Dendritic cell treated with granulocyte-macrophage colony-stimulating factor and Interleukin-4, amounts not matched to agents 40 ng/mL and 50 ng/mL, for 4 days (primary cell): ENCODE measurements around the gene AQP12A.

Experiments
- H3K27ac Mint-ChIP-seq: one replicate; pipeline ENCODE4 v1.8.0; 2022; ENCODE audit warnings: mild to moderate bottlenecking, mixed read lengths
- H3K27me3 Mint-ChIP-seq: one replicate; pipeline ENCODE4 v1.8.0; 2022; ENCODE audit warnings: mild to moderate bottlenecking, mixed read lengths
- H3K36me3 Mint-ChIP-seq: one replicate; pipeline ENCODE4 v1.8.0; 2022; ENCODE audit warnings: low read depth, mixed read lengths
- H3K4me1 Mint-ChIP-seq: one replicate; pipeline ENCODE4 v1.8.0; 2022; ENCODE audit warnings: low read depth, mixed read lengths
- H3K4me3 Mint-ChIP-seq: one replicate; pipeline ENCODE4 v1.8.0; 2022; ENCODE audit warnings: mild to moderate bottlenecking, moderate library complexity, mixed read lengths
- H3K9me3 Mint-ChIP-seq: one replicate; pipeline ENCODE4 v1.8.0; 2022; ENCODE audit warnings: mixed read lengths
- intact Hi-C: fragments of 100-400 bp; cut with micrococcal nuclease; formaldehyde crosslinking; loops from one replicate; pipeline ENCODE4 v1.15.0; 2022

AQP12A gene

GRCh38 chr2:240733803-240734495 lies 42.3 kb downstream of the AQP12A start:
- Mint-ChIP-seq H3K27ac (no peak overlapping the region), H3K4me1 (no peaks in the 10 kb centered on the region), H3K9me3 (no peaks in the 10 kb centered on the region), H3K4me3 (no peak overlapping the region), H3K36me3 (no peaks in the 10 kb centered on the region), H3K27me3 (peaks cover 4% of the 10 kb centered on the region)
- intact Hi-C loops = no loop called here

DNA sequence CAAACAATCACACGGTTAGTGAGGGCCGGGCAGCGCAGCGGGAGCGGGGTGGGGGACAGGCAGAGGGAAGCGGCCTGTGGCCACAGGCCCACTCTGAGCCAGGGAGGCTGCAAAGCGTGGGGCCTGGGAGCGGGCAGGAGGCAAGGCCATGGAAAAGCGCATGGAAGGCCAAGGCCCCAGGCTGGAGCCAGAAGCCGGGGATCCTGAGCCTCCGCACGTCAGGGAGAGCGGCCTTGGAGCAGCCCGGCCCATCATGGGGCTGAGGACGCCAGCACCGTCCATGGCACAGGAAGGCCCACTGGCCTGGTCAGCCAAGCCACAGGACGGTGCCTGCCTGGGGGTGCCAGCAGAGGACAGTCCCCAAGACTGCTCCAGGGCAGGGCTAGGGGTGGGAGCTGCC lies 43.1 kb downstream of the AQP12A start:
- no peak overlapping the region for H3K27ac Mint-ChIP-seq
- peaks cover 9% of the 10 kb centered on the region for H3K27me3 Mint-ChIP-seq
- no peaks in the 10 kb centered on the region for H3K9me3 Mint-ChIP-seq
- H3K4me3 Mint-ChIP-seq = no peak overlapping the region
- H3K4me1 Mint-ChIP-seq = no peaks in the 10 kb centered on the region
- H3K36me3 Mint-ChIP-seq = no peaks in the 10 kb centered on the region
- intact Hi-C loops = no loop called here

- intact Hi-C loops = no loop called here
- Mint-ChIP-seq H3K27ac (no peak overlapping the region), H3K4me1 (no peaks in the 10 kb centered on the region), H3K4me3 (no peak overlapping the region), H3K27me3 (peaks cover 8% of the 10 kb centered on the region), H3K9me3 (no peaks in the 10 kb centered on the region), H3K36me3 (no peaks in the 10 kb centered on the region)
Measured at GRCh38 chr2:240735476-240735875, 43.8 kb downstream of the AQP12A start.

- H3K9me3 Mint-ChIP-seq = no peaks in the 10 kb centered on the region
- H3K27me3 Mint-ChIP-seq = peaks cover 7% of the 10 kb centered on the region
- H3K27ac Mint-ChIP-seq = no peak overlapping the region
- H3K36me3 Mint-ChIP-seq = no peaks in the 10 kb centered on the region
- H3K4me3 Mint-ChIP-seq = no peak overlapping the region
- intact Hi-C loops = no loop called here
- no peaks in the 10 kb centered on the region for H3K4me1 Mint-ChIP-seq
Measured at GRCh38 chr2:240736281-240737250, 44.9 kb downstream of the AQP12A start.

- intact Hi-C loops = no loop called here
- no peak overlapping the region for H3K4me3 Mint-ChIP-seq
- peaks cover 5% of the 10 kb centered on the region for H3K27me3 Mint-ChIP-seq
- H3K36me3 Mint-ChIP-seq = no peaks in the 10 kb centered on the region
- H3K4me1 Mint-ChIP-seq = no peaks in the 10 kb centered on the region
- no peak overlapping the region for H3K27ac Mint-ChIP-seq
- H3K9me3 Mint-ChIP-seq = no peaks in the 10 kb centered on the region
Measured at GRCh38 chr2:240737512-240737911, 45.8 kb downstream of the AQP12A start.

DNA sequence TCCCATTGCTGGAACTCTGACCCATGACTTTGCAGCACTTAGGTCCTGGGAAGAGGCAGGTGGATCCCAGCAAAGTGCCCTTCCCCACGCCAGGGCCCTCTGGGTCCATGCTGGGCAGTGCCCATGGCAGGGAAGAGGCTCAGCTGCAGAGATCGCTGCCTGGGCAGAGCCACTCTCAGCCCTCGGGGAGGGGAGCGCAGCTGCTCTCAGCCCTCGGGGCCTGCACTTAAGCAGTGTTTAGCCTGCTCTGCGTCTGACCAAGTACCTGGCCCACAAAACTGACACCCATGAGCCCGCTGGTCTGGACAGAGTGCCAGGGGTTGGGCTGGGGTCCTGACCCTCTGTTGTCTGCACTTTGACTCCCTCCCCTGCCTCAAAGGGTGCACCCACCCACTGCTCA lies 46.3 kb downstream of the AQP12A start:
- H3K4me1 Mint-ChIP-seq = no peaks in the 10 kb centered on the region
- no peak overlapping the region for H3K4me3 Mint-ChIP-seq
- H3K36me3 Mint-ChIP-seq = no peaks in the 10 kb centered on the region
- H3K9me3 Mint-ChIP-seq = no peaks in the 10 kb centered on the region
- intact Hi-C loops = no loop called here
- H3K27ac Mint-ChIP-seq = no peak overlapping the region
- H3K27me3 Mint-ChIP-seq = peaks cover 5% of the 10 kb centered on the region

DNA sequence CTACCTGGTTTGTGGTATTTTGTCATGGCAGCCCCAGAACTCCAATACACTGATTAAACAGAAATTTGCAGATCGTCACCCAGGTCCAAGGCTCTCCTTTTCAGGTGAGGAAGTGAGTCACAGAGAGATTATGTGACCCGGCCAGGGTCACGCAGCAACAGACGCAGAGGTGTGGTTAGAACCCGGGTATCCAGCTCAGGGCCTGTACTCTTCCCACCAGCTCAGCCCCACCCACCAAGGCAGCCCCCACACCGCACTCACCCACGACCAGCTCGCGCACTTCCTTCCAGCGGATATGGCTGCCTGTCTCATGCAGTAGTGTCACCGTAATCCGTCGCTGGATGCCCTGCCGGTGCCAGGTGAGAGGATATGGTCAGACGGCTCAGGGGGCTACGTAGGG lies 48.1 kb downstream of the AQP12A start:
- no peaks in the 10 kb centered on the region for H3K9me3 Mint-ChIP-seq
- peaks cover 5% of the 10 kb centered on the region for H3K27me3 Mint-ChIP-seq
- no peak overlapping the region for H3K27ac Mint-ChIP-seq
- intact Hi-C loops = no loop called here
- no peaks in the 10 kb centered on the region for H3K36me3 Mint-ChIP-seq
- no peak overlapping the region for H3K4me3 Mint-ChIP-seq
- H3K4me1 Mint-ChIP-seq = no peaks in the 10 kb centered on the region

GRCh38 chr2:240741091-240741490 lies 49.4 kb downstream of the AQP12A start:
- H3K27ac Mint-ChIP-seq = no peak overlapping the region
- peaks cover 5% of the 10 kb centered on the region for H3K27me3 Mint-ChIP-seq
- H3K4me3 Mint-ChIP-seq = no peak overlapping the region
- intact Hi-C loops = no loop called here
- H3K9me3 Mint-ChIP-seq = no peaks in the 10 kb centered on the region
- H3K36me3 Mint-ChIP-seq = no peaks in the 10 kb centered on the region
- no peaks in the 10 kb centered on the region for H3K4me1 Mint-ChIP-seq

DNA sequence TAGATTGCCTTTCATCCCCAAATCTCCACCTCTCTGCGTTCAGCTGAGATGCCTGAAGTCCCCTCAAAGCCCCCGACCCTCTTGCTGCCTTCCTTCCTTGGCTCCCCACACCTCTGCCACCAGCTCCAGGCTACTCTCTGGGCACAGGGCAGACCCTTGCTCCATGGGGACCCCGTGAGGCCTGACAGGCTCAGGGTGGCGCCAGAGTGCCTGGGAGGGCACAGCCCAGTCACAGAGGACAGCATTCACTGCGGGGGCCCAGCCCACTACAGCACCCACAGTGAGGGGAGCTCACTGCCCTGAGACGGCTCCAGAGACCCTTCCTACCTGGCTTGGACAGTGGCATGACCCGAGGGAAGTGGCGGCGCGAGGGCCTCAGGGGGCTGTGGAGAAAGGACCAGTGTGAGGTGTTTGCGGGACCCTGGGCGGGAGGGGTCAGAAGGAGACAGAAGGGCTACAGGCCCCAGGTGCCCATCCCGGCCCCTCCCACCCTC lies 51.0 kb downstream of the AQP12A start:
- Mint-ChIP-seq H3K4me1 (no peaks in the 10 kb centered on the region), H3K36me3 (no peaks in the 10 kb centered on the region), H3K27ac (no peak overlapping the region), H3K4me3 (no peak overlapping the region), H3K27me3 (peaks cover 7% of the 10 kb centered on the region), H3K9me3 (no peaks in the 10 kb centered on the region)
- intact Hi-C loops = no loop called here

GRCh38 chr2:240745456-240745855 lies 53.8 kb downstream of the AQP12A start:
- Mint-ChIP-seq H3K4me3 (no peak overlapping the region), H3K4me1 (no peaks in the 10 kb centered on the region), H3K27me3 (peaks cover 2% of the 10 kb centered on the region), H3K27ac (no peak overlapping the region), H3K36me3 (no peaks in the 10 kb centered on the region), H3K9me3 (no peaks in the 10 kb centered on the region)
- intact Hi-C loops = no loop called here

DNA sequence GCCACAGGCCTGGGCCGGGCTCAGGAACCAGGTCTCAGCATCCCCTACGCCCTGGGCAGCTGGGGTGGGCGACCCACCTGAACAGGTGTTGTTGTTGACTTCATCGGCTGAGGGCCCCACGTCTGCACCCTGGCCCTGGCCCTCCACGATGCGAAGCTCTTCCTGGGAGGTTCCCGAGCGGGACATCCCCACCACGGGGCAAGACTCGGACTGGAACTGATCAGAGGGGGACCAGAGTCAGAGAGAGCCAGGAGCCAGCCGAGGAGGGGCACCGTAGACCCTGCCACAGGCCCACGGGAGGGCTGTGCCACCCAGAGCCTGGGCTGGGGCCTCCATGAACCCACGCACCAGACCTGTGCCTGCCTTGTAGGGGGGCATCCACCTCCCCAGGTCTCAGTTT lies 54.3 kb downstream of the AQP12A start:
- no peak overlapping the region for H3K27ac Mint-ChIP-seq

DNA sequence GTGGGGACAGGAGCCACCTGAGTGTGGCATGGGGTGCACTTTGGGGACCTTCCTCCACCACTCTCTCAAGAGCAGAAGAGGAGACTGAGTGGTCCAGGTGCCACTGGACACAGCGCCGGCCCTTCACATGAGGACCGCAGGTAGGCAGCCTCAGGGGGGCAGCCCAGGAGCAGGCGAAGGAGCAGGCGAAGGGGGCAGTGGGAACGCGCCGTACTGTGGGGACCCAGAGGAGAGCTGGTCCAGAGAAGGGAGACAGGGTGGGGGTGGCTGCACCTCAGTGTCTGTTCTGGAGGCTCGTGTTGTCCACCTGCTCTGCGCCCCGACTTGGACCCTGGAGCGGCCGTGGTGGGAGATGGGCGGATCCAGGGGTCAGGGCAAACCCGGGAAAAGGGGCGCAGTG lies 55.0 kb downstream of the AQP12A start:
- no peak overlapping the region for H3K27ac Mint-ChIP-seq
- H3K27me3 Mint-ChIP-seq = peaks cover 2% of the 10 kb centered on the region
- no peaks in the 10 kb centered on the region for H3K9me3 Mint-ChIP-seq
- H3K36me3 Mint-ChIP-seq = no peaks in the 10 kb centered on the region
- intact Hi-C loops = no loop called here
- H3K4me3 Mint-ChIP-seq = no peak overlapping the region
- no peaks in the 10 kb centered on the region for H3K4me1 Mint-ChIP-seq

More for the DNA sequence above, 54.3 kb downstream of the AQP12A start:
- intact Hi-C loops = no loop called here
- Mint-ChIP-seq H3K4me1 (no peaks in the 10 kb centered on the region), H3K4me3 (no peak overlapping the region), H3K36me3 (no peaks in the 10 kb centered on the region), H3K27me3 (peaks cover 2% of the 10 kb centered on the region), H3K9me3 (no peaks in the 10 kb centered on the region)

DNA sequence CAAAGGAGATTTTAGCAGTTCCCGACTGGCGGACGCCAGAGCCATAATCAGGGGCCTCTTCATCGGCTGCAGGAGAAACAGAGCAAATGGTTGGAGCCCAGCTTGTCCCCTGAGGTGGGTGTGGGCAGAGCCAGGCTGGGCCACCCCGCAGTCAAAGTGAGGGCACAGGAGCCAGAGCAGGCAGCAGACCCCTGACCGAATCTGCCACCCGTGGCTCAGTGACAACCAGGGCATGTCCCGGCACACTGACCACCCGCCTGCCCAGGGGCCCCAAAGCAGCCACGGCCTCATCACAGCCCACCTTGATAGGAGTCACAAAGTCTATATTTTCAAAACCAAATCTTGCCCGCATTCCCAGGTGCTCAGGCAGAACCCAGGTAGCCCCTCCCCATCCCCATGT lies 55.6 kb downstream of the AQP12A start:
- Mint-ChIP-seq H3K4me3 (no peak overlapping the region), H3K9me3 (no peaks in the 10 kb centered on the region), H3K27ac (no peak overlapping the region), H3K36me3 (no peaks in the 10 kb centered on the region), H3K27me3 (peaks cover 2% of the 10 kb centered on the region), H3K4me1 (no peaks in the 10 kb centered on the region)
- intact Hi-C loops = no loop called here
